Fibroblast of skin of left biceps (primary cell): ENCODE measurements around the gene VPS36.
A peak's percentile ranks its signal among the peaks of the same experiment; 100 is the strongest.
"Not testable (repeated sequence)": the region's sequence is repeated elsewhere in the genome, so short reads cannot be mapped to it uniquely, and the experiment has no call there.

Experiments
- DNase-seq, 2 experiments: peaks; one replicate each; pipeline ENCODE4 v3.0.0-alpha.2; 2013; ENCODE audit warnings: low read depth in 2 of 2

VPS36 gene

DNA sequence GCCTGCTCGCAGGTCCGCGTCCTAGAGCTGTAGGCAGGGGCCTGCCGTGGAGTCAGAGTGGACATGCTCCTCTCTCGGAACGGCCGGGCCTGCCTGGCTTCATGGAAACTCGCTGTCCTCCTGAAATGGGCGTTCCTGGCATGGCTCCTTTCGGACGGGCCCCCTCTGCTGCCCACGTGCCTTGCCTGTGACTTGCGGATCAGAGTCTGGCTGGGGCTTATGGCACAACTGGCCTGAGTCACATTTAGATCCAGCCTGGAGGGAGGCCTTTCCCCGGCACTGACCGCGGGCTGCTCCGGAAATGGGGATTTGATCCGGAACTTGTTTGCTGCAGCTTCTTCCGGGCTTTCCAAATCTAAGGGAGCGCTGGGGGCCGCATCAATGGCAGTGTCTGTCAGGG lies 72.5 kb downstream of the VPS36 start:
- DNase-seq: no peak

DNA sequence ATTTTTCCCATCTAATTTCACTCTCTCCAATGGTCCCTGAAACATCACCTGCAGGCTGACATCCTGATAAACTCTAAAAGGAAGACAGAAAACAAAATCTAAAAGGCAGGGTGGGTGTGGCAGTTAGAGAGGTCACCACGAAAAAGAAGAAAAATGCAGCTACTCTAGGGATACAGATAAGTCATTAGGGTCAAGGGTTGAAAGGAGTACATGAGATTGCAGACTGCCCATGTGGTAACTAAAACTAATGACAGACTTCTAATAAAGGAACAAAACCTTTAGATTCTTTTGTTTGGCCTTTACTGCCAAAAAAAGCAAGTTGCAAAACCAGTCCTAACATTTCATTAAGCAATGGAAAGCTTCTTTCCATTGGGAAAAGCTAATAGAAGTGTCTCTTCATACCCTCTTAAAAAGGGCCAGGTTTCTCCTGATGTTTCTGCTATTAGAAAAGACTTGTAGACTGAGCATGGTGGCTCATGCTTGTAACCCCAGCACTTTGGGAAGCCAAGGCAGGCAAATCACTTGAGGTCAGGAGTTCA lies 75.5 kb downstream of the VPS36 start:
- DNase-seq: no peak

DNA sequence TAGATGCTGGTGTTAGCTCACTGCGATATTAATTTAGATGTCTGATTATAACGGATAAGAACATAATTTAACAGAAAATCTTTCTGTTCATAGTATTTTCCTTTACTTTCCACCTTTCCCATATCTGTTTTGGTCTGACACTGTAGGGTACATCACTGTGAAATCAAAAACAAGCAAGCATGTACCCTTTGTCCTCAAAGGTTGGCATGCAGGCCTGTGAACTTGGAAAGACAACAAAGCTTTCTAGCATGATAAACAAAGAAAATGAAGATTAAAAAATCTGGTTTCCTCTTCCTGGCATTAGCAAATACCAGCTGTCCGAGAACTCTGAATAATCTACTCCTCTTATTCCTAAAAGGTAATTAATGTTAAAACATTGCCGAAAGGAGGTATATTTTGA lies 76.0 kb downstream of the VPS36 start:
- no peak for DNase-seq

DNA sequence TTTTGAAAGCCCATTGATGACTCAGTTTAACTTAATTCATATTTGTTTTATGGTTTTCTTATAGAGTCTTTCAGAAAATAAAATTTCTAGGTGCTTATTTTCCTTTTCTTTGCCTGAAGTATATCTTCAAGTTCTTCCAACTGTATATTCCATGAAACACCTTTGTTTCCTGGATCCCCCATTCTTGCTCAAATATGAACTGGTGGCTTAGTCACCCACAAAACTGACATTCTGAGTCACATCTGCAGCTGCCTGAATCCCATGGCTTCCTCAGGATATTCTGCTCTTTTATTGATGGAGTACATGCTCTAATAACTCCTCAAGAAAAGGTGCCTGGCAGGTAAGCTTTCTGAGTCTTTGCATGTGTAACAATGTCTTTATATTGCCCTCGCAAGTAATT lies 77.2 kb downstream of the VPS36 start:
- not testable (repeated sequence) for DNase-seq

DNA sequence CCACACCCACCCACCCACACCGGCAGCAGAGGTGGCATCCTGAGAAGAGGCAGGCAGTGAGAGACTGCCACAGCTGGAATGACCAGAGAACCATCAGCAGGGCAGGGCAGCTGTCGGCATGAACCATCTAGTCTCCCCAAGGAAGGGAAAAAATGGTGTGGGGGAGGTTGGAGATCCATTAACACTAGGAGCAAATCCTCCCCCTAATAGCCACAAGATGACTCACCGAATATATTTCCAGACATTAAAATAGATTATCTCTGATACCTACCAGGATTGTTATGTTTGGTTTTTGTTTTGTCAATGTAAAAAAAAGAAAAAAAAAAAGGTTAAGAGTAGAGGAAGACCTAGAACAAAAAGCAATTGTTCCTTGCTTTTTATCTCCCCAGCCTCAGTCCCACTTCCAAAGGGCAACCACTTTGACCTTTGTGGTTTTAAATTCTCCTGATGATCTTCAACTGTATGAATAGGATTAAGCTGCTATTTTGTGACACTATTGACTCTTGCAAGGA lies 78.6 kb downstream of the VPS36 start:
- peak in 1 of 2 experiments; percentile 20 for DNase-seq

DNA sequence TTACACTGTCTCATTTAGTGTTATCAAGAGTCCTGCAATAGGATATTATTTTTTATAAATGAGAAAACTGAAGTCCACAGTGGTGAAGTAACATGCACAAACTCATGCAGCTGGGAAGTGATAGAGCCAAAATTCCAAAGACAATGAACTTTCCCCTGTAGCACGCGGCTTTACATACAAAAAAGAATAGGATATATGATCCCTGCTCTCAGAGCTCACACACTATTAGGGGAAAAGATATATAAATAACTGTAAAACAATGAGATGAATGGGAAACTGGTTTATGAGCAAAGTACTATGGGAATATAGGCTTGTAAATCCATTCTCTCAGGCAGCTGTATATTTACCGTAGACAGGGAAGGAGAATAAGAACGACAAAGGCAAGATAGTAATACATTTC lies 84.1 kb downstream of the VPS36 start:
- DNase-seq: no peak
